ENCODE measurements around the gene PDE6D. TPM values are rescaled to one million over a fixed set of nuclear protein-coding genes. Genes with fewer than 3 reads are reported as not detected.

The PDE6D gene
- total and polyA plus RNA-seq, 2 of the 13 experiments (the other 11 are each of a cell fraction or from before 2014, with no cell fraction given), result 14.1 to 23.2 TPM

DNA sequence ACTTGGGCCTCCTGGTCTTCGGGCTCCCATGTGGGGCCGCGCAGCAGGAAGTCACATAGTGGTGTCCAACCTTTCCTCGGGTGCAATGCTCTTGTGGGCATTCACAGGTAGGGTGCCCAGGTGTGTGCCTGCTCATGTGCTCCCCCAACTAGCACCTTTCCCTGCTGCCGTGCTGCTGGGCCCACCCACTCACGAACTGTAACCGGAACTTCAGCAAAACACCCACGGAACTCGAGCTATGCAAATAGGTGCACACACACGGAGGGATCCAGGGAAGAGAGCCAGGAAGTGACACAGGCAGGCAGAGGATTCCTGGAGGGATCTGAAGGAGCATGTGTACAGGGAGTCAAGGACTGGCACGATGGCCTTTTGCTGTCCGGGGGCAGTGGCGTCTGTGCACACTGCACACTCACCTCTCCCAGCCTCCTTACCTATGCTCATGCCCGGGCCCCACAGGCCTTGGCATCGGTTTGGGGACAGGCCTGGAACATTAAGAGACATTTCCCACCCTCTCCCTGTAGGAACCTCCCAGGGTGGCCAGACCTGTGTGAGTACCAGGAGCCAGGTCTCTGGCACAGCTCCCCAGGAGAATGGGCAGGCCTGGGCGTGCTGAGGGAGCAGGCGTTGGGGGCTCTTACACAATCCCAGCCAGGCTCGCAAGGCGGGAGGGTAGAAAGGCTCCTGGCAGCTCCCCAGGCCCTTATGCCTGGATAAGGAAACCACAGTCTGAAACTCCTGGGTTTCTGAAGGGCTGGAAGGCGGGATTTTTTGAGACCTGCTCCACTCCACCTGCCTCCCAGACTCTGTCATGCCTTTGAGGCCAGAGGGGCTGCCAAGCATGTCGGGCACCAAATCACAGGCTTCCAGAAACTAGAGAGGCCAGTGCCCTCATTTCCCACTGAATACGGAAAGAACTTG lies 79.4 kb downstream of the PDE6D start:
- Histone ChIP-seq H2AFZ (ENCODE audit: low read length) (peak overlapping the region; percentile 33), H4K20me1 (ENCODE audit: insufficient read depth, low read length) (no peaks in the 10 kb centered on the region), H3K4me1 (ENCODE audit: insufficient read depth, low read length) (peaks cover 53% of the 10 kb centered on the region), H3K4me2 (ENCODE audit: low read depth, low read length) (peak overlapping the region; percentile 89), H3K4me3 (replicated peaks in 1 of 3; ENCODE audit: insufficient read depth in 1 of 3, low read depth in 2 of 3, low read length in 3 of 3) (peak overlapping the region; percentile 32 to 67 (median 33)), H3K27me3 (ENCODE audit: control insufficient read depth in 1 of 2, insufficient read depth in 2 of 2, low read length in 2 of 2) (no peaks in the 10 kb centered on the region), H3K9ac (ENCODE audit: insufficient read depth, low read depth, low read length) (peak overlapping the region; percentile 64), H3K36me3 (replicated peaks in 1 of 2; ENCODE audit: control insufficient read depth in 1 of 2, insufficient read depth in 2 of 2, low read length in 2 of 2) (no peaks in the 10 kb centered on the region), H3K9me3 (ENCODE audit: low read length) (no peaks in the 10 kb centered on the region), H3K79me2 (ENCODE audit: insufficient read depth, low read length) (peaks cover 3% of the 10 kb centered on the region), H3K27ac (ENCODE audit: extremely low read length, insufficient read depth, low read length) (peak overlapping the region; percentile 28)
- WGBS (ENCODE audit: low lambda C conversion rate), result 10% methylated on average over 20 of the region's 22 CpGs
- ATAC-seq (peak; percentile 56), DNase-seq (ENCODE audit: low spot score) (peak; percentile 45), FAIRE-seq (peak; percentile 18)
- intact Hi-C loops (cut with micrococcal nuclease; ENCODE audit: unreplicated experiment), result loop anchor here (10.0 kb wide), 1 partner anchor 657 kb away; no protein-coding TSS in a partner anchor
- BruUV-seq (replicated peaks), result no TSS peak
- in situ Hi-C loops (cut with HindIII; ENCODE audit: extremely low pct_ligation_motif_present, low pct_unique_long_range_greater_than_20kb), result no loop called here
- CTCF ChIA-PET (ENCODE audit: low intra/inter-chr PET ratio, low total read pairs), result no interaction called here
- POLR2A ChIA-PET, result interaction anchor here (0.6 to 6.5 kb wide), 13 partner anchors 8 to 238 kb away, joined by 3 to 52 read pairs (median 3); partner anchors contain the start of gene NCL
- TF ChIP-seq RNF2 (conservative IDR thresholded peaks at IDR 0.05; ENCODE audit: low read depth), result 0 out of 2 replicates have a peak, but pooled peaks have one; percentile 34
- no peak for TF ChIP-seq ZNF816 (CRISPR knock-in tag; IDR thresholded peaks at IDR 0.05; ENCODE audit: borderline replicate concordance)
- peak; percentile 92; the same call in 1 of the 2 replicates for TF ChIP-seq ZNF839 (CRISPR knock-in tag; IDR thresholded peaks at IDR 0.05; ENCODE audit: borderline replicate concordance)
- no peak for TF ChIP-seq SETDB1 (CRISPR knock-in tag; IDR thresholded peaks at IDR 0.05; ENCODE audit: borderline replicate concordance)
- peak; percentile 60; the same call in 1 of the 2 replicates for TF ChIP-seq ZNF709 (CRISPR knock-in tag; IDR thresholded peaks at IDR 0.05)
- TF ChIP-seq ZNF513 (CRISPR knock-in tag; conservative IDR thresholded peaks at IDR 0.05), result no peak
- TF ChIP-seq ZNF354B (CRISPR knock-in tag; IDR thresholded peaks at IDR 0.05), result 0 out of 2 replicates have a peak, but pooled peaks have one; percentile 26
- TF ChIP-seq CEBPB (IDR thresholded peaks at IDR 0.05; ENCODE audit: borderline replicate concordance, low read depth, low read length), result peak; percentile 89
- TF ChIP-seq, protein P1, sequence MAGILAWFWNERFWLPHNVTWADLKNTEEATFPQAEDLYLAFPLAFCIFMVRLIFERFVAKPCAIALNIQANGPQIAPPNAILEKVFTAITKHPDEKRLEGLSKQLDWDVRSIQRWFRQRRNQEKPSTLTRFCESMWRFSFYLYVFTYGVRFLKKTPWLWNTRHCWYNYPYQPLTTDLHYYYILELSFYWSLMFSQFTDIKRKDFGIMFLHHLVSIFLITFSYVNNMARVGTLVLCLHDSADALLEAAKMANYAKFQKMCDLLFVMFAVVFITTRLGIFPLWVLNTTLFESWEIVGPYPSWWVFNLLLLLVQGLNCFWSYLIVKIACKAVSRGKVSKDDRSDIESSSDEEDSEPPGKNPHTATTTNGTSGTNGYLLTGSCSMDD (CRISPR knock-in tag; IDR thresholded peaks at IDR 0.05), result no peak
- peak; percentile 57; the same call in 1 of the 2 replicates for TF ChIP-seq PITX1 (CRISPR knock-in tag; IDR thresholded peaks at IDR 0.05)
- TF ChIP-seq KDM2A (CRISPR knock-in tag; IDR thresholded peaks at IDR 0.05; ENCODE audit: borderline replicate concordance, low read depth), result peak; percentile 68; the same call in 1 of the 2 replicates
- no peak for TF ChIP-seq ZNF550 (CRISPR knock-in tag; IDR thresholded peaks at IDR 0.05; ENCODE audit: borderline replicate concordance)
- peak; percentile 21; the same call in 1 of the 2 replicates for TF ChIP-seq SPEN (CRISPR knock-in tag; IDR thresholded peaks at IDR 0.05; ENCODE audit: low read depth)
- no peak for TF ChIP-seq ZNF225 (CRISPR knock-in tag; IDR thresholded peaks at IDR 0.05)
- TF ChIP-seq SIN3B (IDR thresholded peaks at IDR 0.05; ENCODE audit: low read length), result no peak
- TF ChIP-seq, protein P2, sequence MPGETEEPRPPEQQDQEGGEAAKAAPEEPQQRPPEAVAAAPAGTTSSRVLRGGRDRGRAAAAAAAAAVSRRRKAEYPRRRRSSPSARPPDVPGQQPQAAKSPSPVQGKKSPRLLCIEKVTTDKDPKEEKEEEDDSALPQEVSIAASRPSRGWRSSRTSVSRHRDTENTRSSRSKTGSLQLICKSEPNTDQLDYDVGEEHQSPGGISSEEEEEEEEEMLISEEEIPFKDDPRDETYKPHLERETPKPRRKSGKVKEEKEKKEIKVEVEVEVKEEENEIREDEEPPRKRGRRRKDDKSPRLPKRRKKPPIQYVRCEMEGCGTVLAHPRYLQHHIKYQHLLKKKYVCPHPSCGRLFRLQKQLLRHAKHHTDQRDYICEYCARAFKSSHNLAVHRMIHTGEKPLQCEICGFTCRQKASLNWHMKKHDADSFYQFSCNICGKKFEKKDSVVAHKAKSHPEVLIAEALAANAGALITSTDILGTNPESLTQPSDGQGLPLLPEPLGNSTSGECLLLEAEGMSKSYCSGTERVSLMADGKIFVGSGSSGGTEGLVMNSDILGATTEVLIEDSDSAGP (CRISPR knock-in tag; IDR thresholded peaks at IDR 0.05; ENCODE audit: borderline replicate concordance), result peak; percentile 56; the same call in 1 of the 2 replicates
- TF ChIP-seq ZNF792 (CRISPR knock-in tag; IDR thresholded peaks at IDR 0.05), result peak; percentile 68; the same call in 1 of the 2 replicates
- TF ChIP-seq MLX (CRISPR knock-in tag; IDR thresholded peaks at IDR 0.05), result 0 out of 2 replicates have a peak, but pooled peaks have one; percentile 31
- TF ChIP-seq ZNF549 (CRISPR knock-in tag; IDR thresholded peaks at IDR 0.05), result no peak
